NCI-H526 (cell line): ENCODE data around the gene NRIP3.
"Not testable (repeated sequence)": the region's sequence is repeated elsewhere in the genome, so short reads cannot be mapped to it uniquely, and the experiment has no call there.

Experiments used
- DNase-seq, 2 experiments: peaks; one replicate each; lab custom pipeline; 2025; lab: John Stamatoyannopoulos, UW

Gene NRIP3

DNA sequence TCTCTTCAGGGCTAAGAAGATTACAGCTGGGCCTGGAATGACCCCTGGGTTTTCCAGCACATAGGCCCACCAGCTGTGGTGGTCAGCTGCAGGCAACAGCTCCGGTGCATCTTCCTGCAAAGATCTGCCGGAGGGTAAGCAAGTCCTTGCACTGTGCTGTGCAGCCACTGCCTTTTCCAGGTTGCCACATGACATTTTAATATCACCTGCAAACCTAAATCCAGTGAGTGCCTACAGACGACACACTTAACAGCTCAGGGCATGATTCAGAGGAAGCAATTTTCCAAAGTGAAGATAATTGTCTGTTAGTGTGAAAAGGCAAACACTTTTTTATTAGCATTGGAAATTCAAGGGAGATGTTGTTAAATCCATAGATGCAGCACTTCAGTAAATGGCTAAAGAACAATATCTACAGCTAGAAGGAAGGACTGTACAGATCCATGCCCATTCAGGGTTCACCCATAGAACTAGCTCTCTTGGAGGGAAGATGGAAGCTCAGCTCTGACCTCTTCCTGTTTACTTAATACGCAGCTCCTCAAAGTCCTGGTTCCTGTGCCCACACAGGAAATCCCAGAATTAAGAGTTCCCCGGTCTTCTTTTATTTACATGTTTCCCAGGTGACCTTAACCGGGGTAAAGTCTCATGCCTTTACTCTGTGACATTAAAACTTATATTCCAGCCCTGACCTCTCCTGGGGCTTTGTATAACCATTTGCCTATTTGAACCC is 13.3 kb upstream of the NRIP3 start:
- DNase-seq = no peak

GRCh38 chr11:9015677-9016076 is 11.9 kb upstream of the NRIP3 start:
- DNase-seq = peak; percentile 40 to 87

GRCh38 chr11:9014826-9015225 is 11.0 kb upstream of the NRIP3 start:
- no peak for DNase-seq

GRCh38 chr11:9013373-9013772 is 9.6 kb upstream of the NRIP3 start:
- no peak for DNase-seq

- DNase-seq = not testable (repeated sequence)
Observed at GRCh38 chr11:9009538-9009937, 5.7 kb upstream of the NRIP3 start.

DNA sequence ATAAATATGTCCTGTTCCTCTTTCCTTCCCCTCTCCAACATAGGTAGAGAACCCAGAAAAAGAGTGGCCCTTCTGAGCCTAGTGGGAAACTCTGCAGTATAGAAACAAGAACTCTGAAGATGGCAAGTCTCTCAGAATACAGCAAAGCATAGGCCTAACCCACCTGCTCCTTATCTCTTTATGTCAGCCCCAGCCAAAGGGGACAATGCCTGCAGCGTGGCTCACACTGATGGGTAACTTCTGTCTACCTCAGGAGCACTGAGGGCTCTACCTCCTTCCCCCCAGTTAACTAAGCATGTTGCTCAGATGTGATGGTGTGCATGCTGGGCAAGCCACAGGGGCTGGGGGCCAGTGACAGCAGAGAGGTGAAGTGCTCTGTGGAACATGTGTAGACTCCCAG is 4.9 kb upstream of the NRIP3 start:
- DNase-seq = no peak

DNA sequence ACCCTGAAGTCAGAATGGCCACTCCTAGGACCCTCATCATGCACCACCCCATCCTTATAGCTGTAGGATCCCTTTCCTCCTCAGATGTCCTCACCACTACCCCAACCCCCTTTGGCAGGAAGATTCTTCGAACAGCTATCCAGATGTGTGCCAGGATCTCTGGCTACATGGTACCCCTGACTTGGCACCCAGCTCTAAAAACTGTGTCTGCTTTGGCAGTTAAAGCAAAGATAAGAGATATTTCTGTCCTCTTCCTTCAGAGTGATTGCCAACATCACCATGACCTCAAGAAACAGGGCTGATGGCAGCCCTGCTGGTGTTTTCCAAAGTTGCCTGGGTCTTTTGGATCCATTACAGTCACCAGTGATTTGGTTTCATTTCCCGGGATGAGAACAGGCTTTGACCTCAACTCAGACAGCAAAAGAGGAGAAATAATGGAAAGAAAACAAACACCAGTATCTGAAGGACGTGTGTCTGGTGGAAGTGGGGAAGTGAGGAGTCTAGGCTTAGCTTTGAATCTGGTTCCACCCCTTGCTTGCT is 4.3 kb upstream of the NRIP3 start:
- DNase-seq = no peak

DNA sequence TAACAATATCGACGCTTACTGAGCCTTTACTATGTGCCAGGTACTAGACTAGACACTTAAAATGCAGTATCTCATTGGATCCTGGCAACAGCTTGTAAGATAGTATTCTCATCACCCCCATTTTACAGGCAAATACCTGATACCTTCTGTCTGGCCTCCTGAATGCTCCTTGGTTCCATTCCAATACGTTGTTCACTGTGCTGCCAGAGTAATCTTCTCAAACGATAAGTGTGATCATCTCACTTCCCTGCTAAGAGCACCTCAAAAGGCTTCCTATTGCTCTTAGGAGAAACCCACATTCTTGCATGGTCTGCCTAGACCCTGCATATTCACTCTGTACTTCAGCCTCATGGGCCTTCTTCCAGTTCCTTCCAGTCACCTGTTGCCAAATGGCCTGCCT is 1.3 kb upstream of the NRIP3 start:
- peak in 1 of 2 experiments; percentile 21 for DNase-seq

GRCh38 chr11:9004183-9004926 is 554 bp upstream of the NRIP3 start:
- DNase-seq = peak; percentile 32 to 78

GRCh38 chr11:9002920-9003572 is 755 bp downstream of the NRIP3 start:
- peak in 1 of 2 experiments; percentile 52 for DNase-seq

- no peak for DNase-seq
Observed at GRCh38 chr11:9001736-9002135, 2.1 kb downstream of the NRIP3 start.

DNA sequence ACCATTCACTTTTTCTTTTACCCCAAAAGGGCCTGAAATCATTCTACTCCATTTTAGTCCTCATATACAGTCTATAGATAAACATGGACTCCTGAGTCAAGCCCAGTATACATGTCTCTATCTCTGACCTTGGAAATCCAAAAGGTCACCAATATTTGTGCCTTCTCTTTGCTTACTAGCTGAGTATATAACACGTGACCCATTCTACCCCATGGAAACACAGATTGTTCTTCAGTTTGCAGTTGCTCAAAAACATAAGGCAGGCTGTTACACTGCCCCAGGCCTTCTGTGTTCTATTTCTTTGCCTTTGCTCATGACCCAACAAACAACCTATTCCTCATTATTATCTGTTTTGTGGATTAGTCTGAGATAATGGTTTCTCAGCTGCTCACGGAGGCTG is 5.8 kb downstream of the NRIP3 start:
- DNase-seq = no peak

GRCh38 chr11:8997451-8997850 is 6.3 kb downstream of the NRIP3 start:
- no peak for DNase-seq

DNA sequence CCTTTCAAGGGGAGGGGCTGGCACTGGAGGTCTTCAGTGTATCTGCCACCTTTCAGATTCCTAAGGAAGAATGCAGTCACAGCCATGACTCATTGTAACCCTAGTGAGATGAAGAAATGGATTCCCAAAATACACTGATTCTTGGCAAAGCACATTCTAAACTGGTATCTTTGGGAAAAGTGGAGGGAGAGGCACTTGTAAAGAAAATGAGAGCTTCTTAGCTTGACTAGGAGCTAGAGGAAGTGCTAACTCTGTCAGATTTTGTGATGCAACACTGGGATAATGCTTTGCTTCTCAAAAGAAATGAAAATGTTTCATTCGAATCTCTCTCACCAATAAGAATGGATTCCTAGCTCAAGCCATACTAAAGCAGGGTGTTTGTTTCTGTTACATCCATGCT is 14.3 kb downstream of the NRIP3 start:
- DNase-seq = no peak

- no peak for DNase-seq
Observed at GRCh38 chr11:8988329-8989234, 15.2 kb downstream of the NRIP3 start.

- DNase-seq = no peak
Observed at GRCh38 chr11:8987446-8987845, 16.4 kb downstream of the NRIP3 start.

GRCh38 chr11:8986772-8987171 is 17.0 kb downstream of the NRIP3 start:
- not testable (repeated sequence) for DNase-seq

- no peak for DNase-seq
Observed at GRCh38 chr11:8985462-8985861, 18.3 kb downstream of the NRIP3 start.

- DNase-seq = no peak
Observed at GRCh38 chr11:8983552-8983951, 20.2 kb downstream of the NRIP3 start.

DNA sequence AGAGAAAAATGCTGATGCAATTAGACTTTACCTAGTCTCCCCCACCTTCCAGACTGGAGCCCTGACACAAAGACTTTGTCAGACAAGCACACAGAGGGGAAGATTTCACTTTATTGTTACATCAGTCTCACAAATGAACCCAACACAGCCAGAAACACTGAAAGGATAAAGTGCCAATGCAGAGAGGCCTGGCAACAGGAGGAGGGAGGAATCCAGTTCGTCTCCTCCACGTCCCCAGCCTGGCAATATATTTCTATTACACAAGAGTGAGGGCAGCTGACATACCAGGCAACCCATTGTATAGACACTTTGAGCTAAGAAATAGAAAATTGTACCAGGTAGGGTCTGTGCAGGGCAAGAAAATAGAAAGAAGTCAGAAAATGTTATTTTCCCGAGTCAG is 23.3 kb downstream of the NRIP3 start:
- no peak for DNase-seq

DNA sequence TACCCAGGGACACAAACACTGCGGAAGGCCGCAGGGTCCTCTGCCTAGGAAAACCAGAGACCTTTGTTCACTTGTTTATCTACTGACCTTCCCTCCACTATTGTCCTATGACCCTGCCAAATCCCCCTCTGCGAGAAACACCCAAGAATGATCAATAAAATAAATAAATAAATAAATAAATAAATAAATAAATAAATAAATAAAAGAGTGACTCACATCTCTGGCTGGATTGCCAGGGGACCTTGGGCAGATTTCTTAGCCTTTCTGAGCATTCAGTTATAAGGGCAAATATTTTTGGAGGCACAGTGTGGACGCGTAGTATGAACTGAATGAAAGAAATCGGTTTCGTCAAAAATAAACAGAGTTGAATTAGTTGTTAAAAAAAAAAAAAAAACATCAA is 24.4 kb downstream of the NRIP3 start:
- DNase-seq = not testable (repeated sequence)

DNA sequence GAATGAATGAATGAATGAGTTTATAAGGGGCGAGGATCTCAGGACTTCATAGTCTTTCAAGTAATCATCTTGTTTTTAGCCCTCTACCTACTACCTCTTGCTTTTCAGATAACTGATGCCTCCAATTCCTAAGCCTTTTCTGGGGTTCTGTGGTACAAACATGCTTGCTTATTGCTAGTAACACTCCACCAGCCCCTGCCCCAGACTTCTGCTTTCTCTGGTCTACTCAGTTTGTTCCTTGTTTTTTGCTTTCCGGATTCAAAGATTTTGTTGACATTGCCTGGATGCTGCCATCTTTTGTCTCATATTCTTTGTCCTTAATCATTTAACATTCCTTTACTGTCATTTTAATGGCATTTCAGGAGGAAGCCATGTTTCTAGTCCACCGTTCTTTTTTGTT is 30.7 kb downstream of the NRIP3 start:
- DNase-seq = no peak
